Right lobe of liver (tissue), 6 donors: ENCODE results near the gene ZFPM1. TPM values are rescaled to one million over a fixed set of nuclear protein-coding genes. Genes with fewer than 3 reads are reported as not detected.
A peak's percentile ranks its signal among the peaks of the same experiment; 100 is the strongest.
"Not testable (repeated sequence)": the region's sequence is repeated elsewhere in the genome, so short reads cannot be mapped to it uniquely, and the experiment has no call there.

Experiments used
- ATAC-seq, 4 donors: fragments of 200-7000 bp; cut with Tn5 transposase; one replicate each; pipeline ENCODE4 v1.9.1; 2020; ENCODE audit warnings: mild to moderate bottlenecking in 4 of 4, moderate library complexity in 4 of 4
- DNase-seq, 3 donors: peaks; one replicate each; pipeline ENCODE4 v3.0.0-alpha.2; 2020
- H3K27ac ChIP-seq, 3 donors: fragments of 200-600 bp; one replicate each; pipeline ENCODE4 v1.8.0; 2022
- H3K27me3 ChIP-seq, 2 donors: fragments of 200-600 bp; one replicate each; pipeline ENCODE4 v1.8.0; 2022
- H3K36me3 ChIP-seq, 4 donors: fragments of 200-600 bp; sonication (generic) in 1 of 4; one replicate each; pipeline versions ENCODE4 v1.5.1 to v1.8.0; 2017 to 2022; ENCODE audit warnings: control low read depth in 1 of 4
- H3K4me1 ChIP-seq, 4 donors: fragments of 200-600 bp; sonication (generic) in 1 of 4; one replicate each; pipeline versions ENCODE4 v1.5.1 to v1.8.0; 2017 to 2022; ENCODE audit warnings: control low read depth in 1 of 4
- H3K4me3 ChIP-seq, 3 donors: fragments of 200-600 bp; one replicate each; pipeline ENCODE4 v1.8.0; 2022
- H3K9me3 ChIP-seq, 4 donors: fragments of 200-600 bp; sonication (generic) in 1 of 4; one replicate each; pipeline versions ENCODE4 v1.5.1 to v1.8.0; 2017 to 2022; ENCODE audit warnings: control low read depth in 1 of 4
- POLR2A ChIP-seq: fragments of 450-650 bp; IDR thresholded peaks from one replicate; pipeline ENCODE4 v1.6.1; 2017; ENCODE audit warnings: antibody characterized with exemption, mild to moderate bottlenecking
- WGBS: methylation state at CpG from one replicate; pipeline ENCODE4 v1.1.6; 2018; ENCODE audit warnings: low coverage, low lambda C conversion rate; ENCODE audit not compliant: insufficient coverage; ENCODE audit errors: missing lambda C conversion rate; 5-methylcytosine and 5-hydroxymethylcytosine counted together
- intact Hi-C, 2 donors: fragments of 100-400 bp; cut with DNase I; formaldehyde crosslinking; loops; one replicate each; pipeline versions ENCODE4 v1.11.2 to v1.14.1; 2022
- total RNA-seq, 6 experiments: library from RNA; depleted of rRNA in 2 of 6; stranded (reverse); fragments of >200 nt in 2 of 6; fragmentation: NEBNext Ultra II Directional in 3 of 6; extraction: Animal tissue kit (Norgen Biotek cat#: 25700) in 3 of 6; gene quantifications; one replicate each; pipeline versions ENCODE4 v1.1.0 to v1.2.4, GENCODE V29; 2016 to 2023
- TF ChIP-seq, protein P1 (sequence below), 4 donors: fragments of 200-600 bp in 3 of 4; fragments of 450-650 bp in 1 of 4; IDR thresholded peaks; one replicate each; pipeline versions ENCODE4 v1.5.1 to v1.8.0; 2016 to 2022; ENCODE audit warnings: antibody characterized with exemption in 4 of 4, mild to moderate bottlenecking in 2 of 4
- donor health status: DM: no; HTN: yes; CAD: no.
- donor health status: DM: no; HTN: no; CAD: no.
- donor health status: DM: no; HTN: no; CAD: no.
- donor health status: DM: no; HTN: yes; CAD: no.
- donor health status: DM: no; HTN: yes; CAD: no.

Gene ZFPM1
- total RNA-seq, 6 experiments from 2014 or later = 3.8 to 15.5 (median 8.3) TPM

- TF ChIP-seq POLR2A = no peak
- TF ChIP-seq, protein P1, sequence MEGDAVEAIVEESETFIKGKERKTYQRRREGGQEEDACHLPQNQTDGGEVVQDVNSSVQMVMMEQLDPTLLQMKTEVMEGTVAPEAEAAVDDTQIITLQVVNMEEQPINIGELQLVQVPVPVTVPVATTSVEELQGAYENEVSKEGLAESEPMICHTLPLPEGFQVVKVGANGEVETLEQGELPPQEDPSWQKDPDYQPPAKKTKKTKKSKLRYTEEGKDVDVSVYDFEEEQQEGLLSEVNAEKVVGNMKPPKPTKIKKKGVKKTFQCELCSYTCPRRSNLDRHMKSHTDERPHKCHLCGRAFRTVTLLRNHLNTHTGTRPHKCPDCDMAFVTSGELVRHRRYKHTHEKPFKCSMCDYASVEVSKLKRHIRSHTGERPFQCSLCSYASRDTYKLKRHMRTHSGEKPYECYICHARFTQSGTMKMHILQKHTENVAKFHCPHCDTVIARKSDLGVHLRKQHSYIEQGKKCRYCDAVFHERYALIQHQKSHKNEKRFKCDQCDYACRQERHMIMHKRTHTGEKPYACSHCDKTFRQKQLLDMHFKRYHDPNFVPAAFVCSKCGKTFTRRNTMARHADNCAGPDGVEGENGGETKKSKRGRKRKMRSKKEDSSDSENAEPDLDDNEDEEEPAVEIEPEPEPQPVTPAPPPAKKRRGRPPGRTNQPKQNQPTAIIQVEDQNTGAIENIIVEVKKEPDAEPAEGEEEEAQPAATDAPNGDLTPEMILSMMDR (IDR thresholded peaks at IDR 0.05) = no peak
- 64% methylated on average over 15 of the region's 29 CpGs for WGBS
Observed at GRCh38 chr16:88409296-88410065, 43.6 kb upstream of the ZFPM1 start.

DNA sequence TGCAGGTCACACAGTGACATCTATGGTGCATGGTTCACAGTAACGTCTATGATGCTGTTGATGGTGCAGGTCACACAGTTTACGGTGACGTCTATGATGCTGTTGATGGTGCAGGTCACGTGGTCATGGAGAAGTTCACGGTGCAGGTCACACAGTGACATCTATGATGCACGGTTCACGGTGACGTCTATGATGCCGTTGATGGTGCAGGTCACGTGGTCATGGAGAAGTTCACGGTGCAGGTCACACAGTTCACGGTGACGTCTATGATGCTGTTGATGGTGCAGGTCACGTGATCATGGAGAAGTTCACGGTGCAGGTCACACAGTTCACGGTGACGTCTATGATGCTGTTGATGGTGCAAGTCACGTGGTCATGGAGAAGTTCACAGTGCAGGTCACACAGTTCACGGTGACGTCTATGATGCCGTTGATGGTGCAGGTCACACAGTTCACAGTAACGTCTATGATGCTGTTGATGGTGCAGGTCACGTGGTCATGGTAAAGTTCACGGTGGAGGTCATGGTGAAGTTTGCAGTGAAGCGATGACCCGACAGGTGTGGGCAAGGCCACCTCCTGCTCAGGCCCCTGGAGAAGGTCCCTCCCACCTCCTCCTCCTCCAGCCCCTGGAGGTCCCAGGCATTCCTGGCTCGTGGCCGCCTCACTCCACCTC, 42.6 kb upstream of the ZFPM1 start:
- H3K27ac ChIP-seq, intact Hi-C loops, H3K4me1 ChIP-seq, ATAC-seq, H3K27me3 ChIP-seq, DNase-seq, H3K9me3 ChIP-seq, H3K36me3 ChIP-seq, H3K4me3 ChIP-seq: not testable (repeated sequence)
- 84% methylated on average over 11 of the region's 28 CpGs for WGBS

More at GRCh38 chr16:88409296-88410065, 43.6 kb upstream of the ZFPM1 start:
- DNase-seq = no peak
- H3K9me3 ChIP-seq = no peaks in the 10 kb centered on the region
- no peaks in the 10 kb centered on the region for H3K27me3 ChIP-seq
- intact Hi-C loops = no loop called here
- no peaks in the 10 kb centered on the region for H3K4me1 ChIP-seq
- no peak overlapping the region for H3K4me3 ChIP-seq
- no peak for ATAC-seq
- H3K36me3 ChIP-seq = no peaks in the 10 kb centered on the region
- no peak overlapping the region for H3K27ac ChIP-seq

GRCh38 chr16:88411951-88412576, 41.0 kb upstream of the ZFPM1 start:
- peak in 1 of 4 donors; percentile 38 for ATAC-seq
- H3K27me3 ChIP-seq = no peaks in the 10 kb centered on the region

DNA sequence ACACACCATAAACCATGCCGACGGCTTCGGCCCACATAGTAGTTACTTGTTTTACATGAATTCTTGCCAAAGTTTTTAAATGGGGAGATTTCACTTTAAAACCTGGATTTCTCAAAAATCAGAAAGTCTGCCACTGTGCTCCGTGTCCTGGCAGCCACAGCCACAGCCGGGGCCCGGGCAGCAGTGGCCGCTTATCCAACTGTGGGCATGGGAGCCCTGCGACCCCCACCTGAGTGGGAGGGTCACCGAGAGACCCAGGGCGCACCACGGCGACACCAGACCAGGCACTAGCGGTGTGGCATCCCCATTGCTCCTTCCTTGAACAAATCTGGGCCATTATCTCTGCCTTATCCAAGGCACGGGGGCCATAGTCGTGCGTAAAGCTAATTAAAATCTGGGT, 40.3 kb upstream of the ZFPM1 start:
- Histone ChIP-seq H3K27ac (no peak overlapping the region), H3K36me3 (no peaks in the 10 kb centered on the region), H3K4me3 (no peak overlapping the region), H3K4me1 (no peaks in the 10 kb centered on the region), H3K27me3 (no peaks in the 10 kb centered on the region), H3K9me3 (no peaks in the 10 kb centered on the region)
- ATAC-seq (no peak), DNase-seq (no peak)
- intact Hi-C loops = no loop called here
- TF ChIP-seq POLR2A = no peak
- TF ChIP-seq, protein P1 (IDR thresholded peaks at IDR 0.05) = no peak
- WGBS = 90% methylated on average over 11 of the region's 16 CpGs

More at GRCh38 chr16:88411951-88412576, 41.0 kb upstream of the ZFPM1 start:
- DNase-seq = no peak
- WGBS = 71% methylated on average over 4 of the region's 18 CpGs
- TF ChIP-seq POLR2A = no peak
- TF ChIP-seq, protein P1 (IDR thresholded peaks at IDR 0.05) = no peak
- Histone ChIP-seq H3K27ac (no peak overlapping the region), H3K9me3 (no peaks in the 10 kb centered on the region), H3K4me3 (no peak overlapping the region), H3K36me3 (no peaks in the 10 kb centered on the region), H3K4me1 (no peaks in the 10 kb centered on the region)
- intact Hi-C loops = no loop called here

DNA sequence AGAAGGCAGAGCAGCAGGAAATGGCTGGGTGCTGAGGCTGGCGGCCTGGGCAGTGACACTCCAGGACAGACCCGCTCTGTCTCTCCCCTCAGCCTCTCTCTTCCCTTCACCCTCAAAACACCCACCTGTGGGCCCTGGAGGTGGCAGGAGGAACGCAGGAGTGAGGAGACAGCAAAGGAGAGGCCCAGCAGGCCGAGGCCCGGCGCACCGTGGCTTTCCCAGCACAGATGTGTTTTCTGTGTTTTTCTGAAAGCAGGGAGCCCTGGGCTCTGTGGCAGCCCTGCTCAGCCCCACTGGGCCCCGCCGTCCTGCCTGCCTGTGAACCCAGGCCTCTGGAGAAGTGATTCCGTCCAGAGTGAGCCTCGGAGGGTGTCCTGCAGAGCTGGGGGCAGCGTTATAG, 39.8 kb upstream of the ZFPM1 start:
- DNase-seq (no peak), ATAC-seq (no peak)
- Histone ChIP-seq H3K27me3 (no peaks in the 10 kb centered on the region), H3K36me3 (no peaks in the 10 kb centered on the region), H3K9me3 (no peaks in the 10 kb centered on the region), H3K27ac (no peak overlapping the region), H3K4me1 (no peaks in the 10 kb centered on the region), H3K4me3 (no peak overlapping the region)
- intact Hi-C loops = no loop called here
- TF ChIP-seq, protein P1 (IDR thresholded peaks at IDR 0.05) = no peak
- no peak for TF ChIP-seq POLR2A
- WGBS = 100% methylated on average over 2 of the region's 12 CpGs
